LNCaP clone FGC (cell line): ENCODE measurements around the gene RASSF8.

Source experiments
- DNase-seq: peaks from one replicate; pipeline ENCODE4 v3.0.0-alpha.2; 2011; ENCODE audit warnings: low read depth
- H3K4me3 ChIP-seq: 2 replicates; pipeline ENCODE4 v1.5.1; 2011; ENCODE audit warnings: mild to moderate bottlenecking, low read depth, low read length, control low read depth
- CTCF ChIP-seq: IDR thresholded peaks from 2 replicates; pipeline ENCODE4 v1.5.1; 2012; ENCODE audit warnings: mild to moderate bottlenecking; ENCODE audit not compliant: control insufficient read depth, insufficient read depth; ENCODE audit errors: extremely low read depth

RASSF8 gene

GRCh38 chr12:26034371-26035142 lies 76.1 kb downstream of the RASSF8 start:
- no peak overlapping the region for H3K4me3 ChIP-seq
- DNase-seq, result no peak
- TF ChIP-seq CTCF, result no peak

DNA sequence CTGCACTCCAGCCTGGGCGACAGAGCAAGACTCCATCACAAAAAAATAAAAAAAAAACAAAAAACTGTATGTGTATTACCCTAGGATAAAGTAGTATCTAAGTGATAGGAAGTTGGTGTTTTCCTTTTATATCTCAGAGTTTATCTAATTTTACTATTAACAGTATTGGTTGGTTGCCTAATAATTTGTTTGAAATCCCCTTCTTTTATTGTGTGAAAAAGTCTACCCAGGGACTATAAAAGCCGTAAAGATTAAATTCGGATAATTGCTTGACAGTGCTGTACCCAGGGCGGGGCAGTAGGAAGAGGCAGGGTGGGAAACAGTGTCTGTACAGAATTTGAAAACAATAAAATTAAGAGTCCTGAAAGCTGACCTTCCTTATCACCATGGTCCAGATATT lies 78.4 kb downstream of the RASSF8 start:
- no peak for TF ChIP-seq CTCF
- no peak overlapping the region for H3K4me3 ChIP-seq
- no peak for DNase-seq

- no peak overlapping the region for H3K4me3 ChIP-seq
- TF ChIP-seq CTCF, result no peak
- DNase-seq, result no peak
Observed at GRCh38 chr12:26037615-26038220, 79.2 kb downstream of the RASSF8 start.

- no peak for TF ChIP-seq CTCF
- no peak for DNase-seq
- H3K4me3 ChIP-seq, result no peak overlapping the region
Observed at GRCh38 chr12:26042645-26043044, 84.2 kb downstream of the RASSF8 start.

DNA sequence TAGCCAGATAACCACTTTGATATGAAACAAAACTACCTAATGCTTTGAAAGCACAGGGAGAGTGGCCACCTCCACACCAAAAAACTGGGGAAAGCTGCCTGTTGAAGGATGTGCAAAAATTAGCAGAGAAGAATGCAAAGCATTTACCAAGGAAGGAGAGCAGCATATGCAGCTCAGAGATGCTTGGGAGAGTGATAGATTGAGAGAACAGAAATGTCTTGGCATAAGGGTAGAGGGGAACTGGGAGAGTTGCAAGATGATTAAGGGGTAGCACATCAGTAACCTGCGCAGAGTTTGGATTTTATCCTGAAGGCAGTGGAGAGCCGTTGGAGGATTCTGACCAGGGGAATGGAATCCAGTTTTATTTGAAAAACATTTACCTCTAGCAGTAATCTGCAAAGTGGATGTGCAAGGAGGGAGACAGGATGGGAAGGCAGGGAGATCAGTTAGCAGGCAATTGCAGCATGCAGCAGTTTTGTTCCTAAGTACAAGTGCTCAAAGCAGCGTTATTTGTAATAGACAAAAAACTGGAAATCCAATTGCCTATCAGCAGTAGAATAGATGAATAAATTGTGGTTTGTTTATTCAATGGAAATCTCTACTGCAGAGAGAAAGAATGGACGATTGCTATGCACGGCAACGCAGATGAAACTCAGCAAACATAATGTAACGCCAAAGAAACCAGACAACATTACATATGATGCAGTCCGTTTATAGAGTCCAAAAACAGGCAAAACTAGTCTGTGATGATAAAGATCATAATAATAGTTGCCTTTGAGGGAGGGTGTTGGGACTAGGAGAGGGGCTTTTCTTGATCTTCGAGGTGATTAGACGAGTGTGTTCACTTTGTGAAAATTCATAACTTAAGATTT lies 84.9 kb downstream of the RASSF8 start:
- H3K4me3 ChIP-seq, result peak overlapping the region; percentile 32
- peak; percentile 65 for DNase-seq
- no peak for TF ChIP-seq CTCF

GRCh38 chr12:26044007-26044394 lies 85.5 kb downstream of the RASSF8 start:
- peak overlapping the region; percentile 32; the same call in 1 of the 2 replicates for H3K4me3 ChIP-seq
- DNase-seq, result no peak
- no peak for TF ChIP-seq CTCF
